DND-41 (cell line): Measurements from ENCODE around the gene RAMP1.

Source experiments
- ATAC-seq: fragments of 200-7000 bp; cut with Tn5 transposase; 3 replicates; pipeline ENCODE4 v1.9.1; 2021; ENCODE audit warnings: low read depth; ENCODE audit not compliant: insufficient read depth
- DNase-seq: peaks from one replicate; pipeline ENCODE4 v3.0.0-alpha.2; 2020
- H2AFZ ChIP-seq: 2 replicates; pipeline ENCODE4 v1.6.0; 2012; ENCODE audit warnings: low read depth, low read length
- H3K27ac ChIP-seq: 2 replicates; pipeline ENCODE4 v1.5.1; 2012; ENCODE audit warnings: low read length, inconsistent platforms
- H3K27me3 ChIP-seq: fragments of 200-600 bp; sonication (generic); 2 replicates; pipeline ENCODE4 v1.6.0; 2012; ENCODE audit warnings: low read length, mild to moderate bottlenecking, inconsistent platforms; ENCODE audit not compliant: insufficient read depth, poor library complexity
- H3K36me3 ChIP-seq: 2 replicates; pipeline ENCODE4 v1.5.1; 2012; ENCODE audit warnings: low read length, inconsistent platforms; ENCODE audit not compliant: insufficient read depth
- H3K4me1 ChIP-seq: 2 replicates; pipeline ENCODE4 v1.5.1; 2012; ENCODE audit warnings: mild to moderate bottlenecking, low read length; ENCODE audit not compliant: insufficient read depth
- H3K4me2 ChIP-seq: 2 replicates; pipeline ENCODE4 v1.6.0; 2012; ENCODE audit warnings: mild to moderate bottlenecking, moderate library complexity, low read length, inconsistent platforms; ENCODE audit not compliant: insufficient read depth
- H3K4me3 ChIP-seq, 2 experiments: fragments of 200-600 bp in 1 of 2; shearing (Covaris generic) in 1 of 2; 2 replicates each; pipeline ENCODE4 v1.5.1; 2012 to 2016; ENCODE audit warnings: inconsistent platforms in 2 of 2, low read length in 2 of 2, mild to moderate bottlenecking in 2 of 2, low read depth in 1 of 2, moderate library complexity in 1 of 2
- H3K79me2 ChIP-seq: 2 replicates; pipeline ENCODE4 v1.6.0; 2012; ENCODE audit warnings: low read length, inconsistent platforms; ENCODE audit not compliant: insufficient read depth
- H3K9ac ChIP-seq: 2 replicates; pipeline ENCODE4 v1.6.0; 2012; ENCODE audit warnings: low read depth, mild to moderate bottlenecking, inconsistent platforms, low read length, moderate library complexity
- H3K9me3 ChIP-seq: 2 replicates; pipeline ENCODE4 v1.5.1; 2012; ENCODE audit warnings: low read length, moderate library complexity, mild to moderate bottlenecking, inconsistent platforms; ENCODE audit not compliant: insufficient read depth, severe bottlenecking
- H4K20me1 ChIP-seq: 2 replicates; pipeline ENCODE4 v1.6.0; 2012; ENCODE audit warnings: low read length; ENCODE audit not compliant: insufficient read depth
- EZH2 ChIP-seq: IDR thresholded peaks from 3 replicates; pipeline ENCODE4 v1.6.1; 2012; ENCODE audit warnings: borderline replicate concordance, low read depth, mild to moderate bottlenecking, moderate library complexity, low read length, inconsistent platforms; ENCODE audit not compliant: severe bottlenecking
- TF ChIP-seq, protein P1 (sequence below): IDR thresholded peaks from 2 replicates; pipeline ENCODE4 v1.5.1; 2012; ENCODE audit warnings: borderline replicate concordance, low read length, moderate library complexity, mild to moderate bottlenecking; ENCODE audit not compliant: poor library complexity, severe bottlenecking; ENCODE audit errors: extremely low read depth

Gene RAMP1

GRCh38 chr2:237913193-237913917 is 53.9 kb downstream of the RAMP1 start:
- TF ChIP-seq, protein P1, sequence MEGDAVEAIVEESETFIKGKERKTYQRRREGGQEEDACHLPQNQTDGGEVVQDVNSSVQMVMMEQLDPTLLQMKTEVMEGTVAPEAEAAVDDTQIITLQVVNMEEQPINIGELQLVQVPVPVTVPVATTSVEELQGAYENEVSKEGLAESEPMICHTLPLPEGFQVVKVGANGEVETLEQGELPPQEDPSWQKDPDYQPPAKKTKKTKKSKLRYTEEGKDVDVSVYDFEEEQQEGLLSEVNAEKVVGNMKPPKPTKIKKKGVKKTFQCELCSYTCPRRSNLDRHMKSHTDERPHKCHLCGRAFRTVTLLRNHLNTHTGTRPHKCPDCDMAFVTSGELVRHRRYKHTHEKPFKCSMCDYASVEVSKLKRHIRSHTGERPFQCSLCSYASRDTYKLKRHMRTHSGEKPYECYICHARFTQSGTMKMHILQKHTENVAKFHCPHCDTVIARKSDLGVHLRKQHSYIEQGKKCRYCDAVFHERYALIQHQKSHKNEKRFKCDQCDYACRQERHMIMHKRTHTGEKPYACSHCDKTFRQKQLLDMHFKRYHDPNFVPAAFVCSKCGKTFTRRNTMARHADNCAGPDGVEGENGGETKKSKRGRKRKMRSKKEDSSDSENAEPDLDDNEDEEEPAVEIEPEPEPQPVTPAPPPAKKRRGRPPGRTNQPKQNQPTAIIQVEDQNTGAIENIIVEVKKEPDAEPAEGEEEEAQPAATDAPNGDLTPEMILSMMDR, result no peak
- no peak for TF ChIP-seq EZH2
- ATAC-seq (no peak), DNase-seq (no peak)
- no peak overlapping the region for H3K4me3 ChIP-seq
- no peak overlapping the region for H3K9ac ChIP-seq
- H3K9me3 ChIP-seq, result peaks cover 3% of the 10 kb centered on the region
- H3K4me2 ChIP-seq, result no peak overlapping the region
- H4K20me1 ChIP-seq, result no peaks in the 10 kb centered on the region
- H3K27me3 ChIP-seq, result no peaks in the 10 kb centered on the region
- H2AFZ ChIP-seq, result no peak overlapping the region
- no peaks in the 10 kb centered on the region for H3K4me1 ChIP-seq
- no peaks in the 10 kb centered on the region for H3K36me3 ChIP-seq
- no peaks in the 10 kb centered on the region for H3K79me2 ChIP-seq
- H3K27ac ChIP-seq, result no peak overlapping the region

- H3K4me1 ChIP-seq, result no peaks in the 10 kb centered on the region
- H3K9me3 ChIP-seq, result peaks cover 2% of the 10 kb centered on the region
- no peak overlapping the region for H3K4me2 ChIP-seq
- no peak overlapping the region for H3K4me3 ChIP-seq
- no peaks in the 10 kb centered on the region for H3K36me3 ChIP-seq
- no peak for TF ChIP-seq EZH2
- TF ChIP-seq, protein P1, result no peak
- H4K20me1 ChIP-seq, result no peaks in the 10 kb centered on the region; the same call in 1 of the 2 replicates
- H3K79me2 ChIP-seq, result no peaks in the 10 kb centered on the region
- H3K27me3 ChIP-seq, result no peaks in the 10 kb centered on the region
- DNase-seq (no peak), ATAC-seq (no peak)
- no peak overlapping the region for H3K27ac ChIP-seq
- no peak overlapping the region for H2AFZ ChIP-seq
- H3K9ac ChIP-seq, result no peak overlapping the region
These were observed 56.2 kb downstream of the RAMP1 start for GRCh38 chr2:237915576-237915975.

GRCh38 chr2:237916296-237916695 is 56.9 kb downstream of the RAMP1 start:
- Histone ChIP-seq H3K27ac (no peak overlapping the region), H3K36me3 (no peaks in the 10 kb centered on the region), H3K27me3 (no peaks in the 10 kb centered on the region), H3K9me3 (no peaks in the 10 kb centered on the region), H3K4me1 (no peaks in the 10 kb centered on the region), H3K9ac (no peak overlapping the region), H2AFZ (no peak overlapping the region), H4K20me1 (no peaks in the 10 kb centered on the region; the same call in 1 of the 2 replicates), H3K79me2 (no peaks in the 10 kb centered on the region), H3K4me3 (no peak overlapping the region), H3K4me2 (no peak overlapping the region)
- no peak for ATAC-seq
- no peak for DNase-seq
- TF ChIP-seq, protein P1, result no peak
- no peak for TF ChIP-seq EZH2
